ENCODE results near the gene ZFP1.

The ZFP1 gene

DNA sequence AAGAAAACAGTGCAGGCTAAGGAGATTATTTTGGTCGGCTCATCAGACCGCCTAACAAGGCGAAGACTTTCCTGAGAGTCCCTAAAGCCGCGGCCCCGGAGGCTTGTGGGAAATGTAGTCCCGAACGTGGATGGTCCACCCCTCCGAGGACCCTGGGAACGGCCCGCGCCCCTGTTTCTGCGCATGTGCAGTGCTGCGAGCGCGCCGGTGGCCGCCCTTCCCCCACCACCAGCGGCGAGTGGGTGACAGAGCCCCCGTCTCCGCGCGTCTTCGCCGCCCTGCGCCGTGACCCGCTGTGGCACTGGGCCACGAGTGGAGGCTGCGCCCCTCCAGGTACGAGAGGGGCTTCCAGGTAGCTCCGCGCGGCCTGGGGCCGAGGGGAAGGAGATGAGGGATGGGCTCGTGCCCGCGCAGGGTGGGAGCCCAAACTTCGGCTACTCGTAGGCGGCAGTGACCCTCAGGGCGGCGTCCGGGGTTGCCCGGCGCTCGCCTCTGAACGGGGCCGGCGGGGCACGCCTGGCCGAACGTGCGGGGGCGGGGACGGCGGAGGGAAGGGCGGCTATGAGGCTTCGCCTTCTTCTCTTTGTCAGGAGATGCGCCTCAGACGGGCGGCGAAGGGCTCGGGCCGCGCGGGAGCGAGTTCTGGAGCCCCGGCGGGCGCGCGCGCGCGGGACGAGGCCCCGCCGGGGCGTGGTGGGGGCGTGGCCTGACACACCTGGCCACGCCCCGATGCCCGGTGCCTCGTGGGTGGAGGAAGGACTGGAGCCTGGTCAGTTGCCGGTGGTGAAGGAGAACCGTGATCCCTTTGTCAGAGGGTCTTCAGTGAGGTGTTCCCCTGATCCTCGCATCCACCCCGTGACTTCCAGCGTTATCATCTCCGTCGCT, at the start of gene ZFP1:
TSS of gene ZFP1 (plus strand) at position 214 of the 885 bp plus-strand sequence. CDS start 4,428 bp downstream, outside the sequence.
- H3K4me3 Mint-ChIP-seq: peak within 1 kb of the TSS; percentile 93
- peak within 1 kb of the TSS; percentile 88 for H3K27ac Mint-ChIP-seq
- peaks cover 24% of the 10 kb centered on the region for H3K36me3 Mint-ChIP-seq

DNA sequence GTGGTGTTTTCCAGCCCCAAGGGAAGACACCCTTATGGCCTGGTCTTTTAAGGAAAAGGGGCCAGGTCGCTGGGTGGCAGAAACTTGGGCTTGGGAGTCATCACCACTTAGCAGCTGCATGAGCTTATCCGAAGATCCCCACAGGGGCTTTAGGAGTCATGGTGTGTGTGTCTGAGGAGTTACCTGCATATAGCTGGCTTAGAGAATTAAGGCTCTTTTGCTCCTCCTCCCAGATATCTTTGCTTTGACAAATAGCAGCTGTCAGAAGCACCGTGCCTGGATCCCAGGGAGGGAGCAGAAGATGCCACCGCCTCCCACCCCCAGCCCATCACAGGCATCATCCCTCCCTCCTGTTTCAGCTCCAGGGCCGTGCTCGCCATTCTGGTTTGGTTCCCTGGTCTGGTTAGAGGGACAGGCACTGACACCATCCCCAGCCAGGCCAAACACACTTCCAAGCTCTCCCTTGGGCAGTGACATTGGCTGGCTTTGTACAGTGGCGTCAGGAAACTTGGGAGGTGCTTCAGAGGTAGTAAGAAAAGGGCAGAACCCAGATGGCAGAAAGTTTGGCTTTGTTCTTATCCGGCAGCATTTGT, 49.2 kb upstream of the ZFP1 start:
- peak overlapping the region; percentile 20 for H3K4me3 Mint-ChIP-seq
- H3K27me3 Mint-ChIP-seq: no peaks in the 10 kb centered on the region
- peak overlapping the region; percentile 72 for H3K27ac Mint-ChIP-seq
- peaks cover 40% of the 10 kb centered on the region for H3K4me1 Mint-ChIP-seq (ENCODE audit: low read depth)
- H3K9me3 Mint-ChIP-seq (ENCODE audit: low read depth): no peaks in the 10 kb centered on the region
- peaks cover 2% of the 10 kb centered on the region for H3K36me3 Mint-ChIP-seq

More for the DNA sequence above, at the start of gene ZFP1:
- H3K9me3 Mint-ChIP-seq (ENCODE audit: low read depth): peaks cover 18% of the 10 kb centered on the region
- peaks cover 26% of the 10 kb centered on the region for H3K4me1 Mint-ChIP-seq (ENCODE audit: low read depth)
- H3K27me3 Mint-ChIP-seq: no peaks in the 10 kb centered on the region

DNA sequence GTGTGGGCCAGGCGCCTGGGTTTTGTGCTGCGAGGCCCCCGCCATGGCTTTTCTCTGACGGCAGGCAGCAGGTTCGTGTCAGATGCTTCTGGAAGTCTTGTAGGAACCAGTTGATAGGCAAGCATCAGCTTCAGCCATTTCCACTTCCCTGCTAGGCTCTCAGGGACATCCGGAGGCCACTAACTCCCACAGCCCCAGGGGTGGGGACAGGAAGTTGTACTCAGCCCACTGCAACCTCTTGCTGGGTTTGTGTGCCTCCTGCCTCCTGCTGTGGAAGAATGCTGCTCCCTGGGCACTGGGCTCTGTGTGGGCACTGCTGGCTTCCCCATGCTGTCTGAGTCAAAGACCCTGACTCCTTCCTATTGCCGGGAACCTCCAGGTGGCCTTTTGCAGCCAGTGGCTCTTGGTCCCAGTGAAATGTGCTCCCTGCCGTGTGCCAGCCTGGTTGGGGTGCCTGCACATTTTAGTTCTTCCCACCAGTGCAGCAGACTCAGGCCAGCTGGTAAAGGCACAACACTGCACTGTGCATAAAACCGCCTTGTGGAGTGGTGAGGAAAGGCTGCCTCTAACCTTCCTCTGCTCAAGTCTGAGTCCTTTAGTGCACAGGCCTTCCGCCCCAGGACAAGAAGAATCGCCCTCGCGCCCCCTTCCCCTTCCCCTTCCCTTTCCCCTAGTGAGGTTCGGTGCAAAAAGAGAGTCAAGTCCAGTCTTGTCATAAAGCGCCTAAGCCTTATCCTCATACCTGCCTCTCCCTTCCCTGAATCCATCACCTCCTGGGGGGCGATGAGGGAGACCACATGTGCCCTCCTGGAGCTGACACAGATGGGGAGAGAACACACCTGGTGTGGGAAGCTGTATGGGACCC, 48.4 kb upstream of the ZFP1 start:
- Mint-ChIP-seq H3K27ac (peak overlapping the region; percentile 72), H3K4me1 (ENCODE audit: low read depth) (peaks cover 40% of the 10 kb centered on the region), H3K9me3 (ENCODE audit: low read depth) (no peaks in the 10 kb centered on the region), H3K27me3 (no peaks in the 10 kb centered on the region), H3K36me3 (peaks cover 2% of the 10 kb centered on the region), H3K4me3 (no peak overlapping the region)

DNA sequence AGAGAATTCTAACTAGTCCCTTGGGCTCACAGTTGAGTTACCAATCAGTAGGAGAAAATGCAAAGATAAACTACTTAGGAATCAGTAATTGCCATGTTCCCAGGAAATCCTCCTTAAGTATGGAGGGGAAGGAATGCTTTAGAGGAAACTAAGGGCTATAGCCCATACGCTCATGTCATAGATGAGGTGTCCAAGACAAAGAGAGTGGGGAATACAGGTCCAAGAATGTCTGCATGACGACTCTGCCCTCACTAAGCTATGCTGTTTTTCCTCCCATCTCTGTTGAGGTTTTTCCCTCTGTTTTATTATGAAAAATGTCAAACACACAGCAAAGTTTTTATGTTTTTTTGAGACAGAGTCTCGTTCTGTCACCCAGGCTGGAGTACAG, 47.7 kb upstream of the ZFP1 start:
- Mint-ChIP-seq H3K4me3 (no peak overlapping the region), H3K4me1 (ENCODE audit: low read depth) (peaks cover 40% of the 10 kb centered on the region), H3K27me3 (no peaks in the 10 kb centered on the region), H3K36me3 (peaks cover 2% of the 10 kb centered on the region), H3K27ac (peak overlapping the region; percentile 41), H3K9me3 (ENCODE audit: low read depth) (no peaks in the 10 kb centered on the region)

DNA sequence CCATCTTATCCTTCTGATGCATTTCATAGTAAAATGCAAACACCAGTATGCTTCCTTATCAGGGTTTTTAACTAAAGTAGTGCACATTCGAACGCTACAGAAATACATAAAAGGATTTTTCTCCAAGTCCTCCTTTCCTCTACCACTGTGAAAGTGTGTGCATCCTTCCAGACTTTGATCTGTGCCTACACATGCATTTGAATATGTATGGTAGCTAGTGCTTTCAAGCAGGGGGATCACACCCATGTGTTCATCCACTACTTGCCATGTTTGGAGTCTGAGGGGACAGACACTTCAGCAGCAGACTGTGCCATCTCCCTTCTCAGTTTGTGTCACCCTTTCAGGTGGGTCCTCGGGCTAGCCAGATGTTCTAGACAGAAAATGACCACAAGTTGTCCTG, 46.7 kb upstream of the ZFP1 start:
- peaks cover 4% of the 10 kb centered on the region for H3K36me3 Mint-ChIP-seq
- H3K4me3 Mint-ChIP-seq: no peak overlapping the region
- no peaks in the 10 kb centered on the region for H3K27me3 Mint-ChIP-seq
- H3K9me3 Mint-ChIP-seq (ENCODE audit: low read depth): no peaks in the 10 kb centered on the region
- H3K27ac Mint-ChIP-seq: no peak overlapping the region
- peaks cover 37% of the 10 kb centered on the region for H3K4me1 Mint-ChIP-seq (ENCODE audit: low read depth)

DNA sequence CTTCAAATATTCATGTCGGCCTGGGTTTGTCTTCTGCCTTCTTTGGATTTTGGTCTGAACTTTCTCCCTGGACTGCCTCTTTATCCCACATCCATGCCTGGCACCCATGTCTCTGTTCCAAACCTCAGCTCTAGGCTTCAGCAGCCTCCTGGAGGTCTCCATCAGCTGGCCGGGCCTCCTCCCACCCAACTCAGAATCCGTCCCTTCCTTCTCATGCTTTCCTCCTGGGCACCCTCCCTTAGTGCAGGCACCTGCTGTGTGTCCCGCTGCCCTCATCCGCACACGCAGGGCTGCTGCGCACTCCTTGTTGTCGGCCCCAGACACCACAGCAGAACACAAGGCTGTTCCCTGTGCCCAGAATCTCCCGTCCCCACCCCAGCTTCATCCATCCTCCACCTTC, 45.7 kb upstream of the ZFP1 start:
- Mint-ChIP-seq H3K9me3 (ENCODE audit: low read depth) (no peaks in the 10 kb centered on the region), H3K4me1 (ENCODE audit: low read depth) (peaks cover 37% of the 10 kb centered on the region), H3K4me3 (no peak overlapping the region), H3K27me3 (no peaks in the 10 kb centered on the region), H3K27ac (no peak overlapping the region), H3K36me3 (peaks cover 4% of the 10 kb centered on the region)

DNA sequence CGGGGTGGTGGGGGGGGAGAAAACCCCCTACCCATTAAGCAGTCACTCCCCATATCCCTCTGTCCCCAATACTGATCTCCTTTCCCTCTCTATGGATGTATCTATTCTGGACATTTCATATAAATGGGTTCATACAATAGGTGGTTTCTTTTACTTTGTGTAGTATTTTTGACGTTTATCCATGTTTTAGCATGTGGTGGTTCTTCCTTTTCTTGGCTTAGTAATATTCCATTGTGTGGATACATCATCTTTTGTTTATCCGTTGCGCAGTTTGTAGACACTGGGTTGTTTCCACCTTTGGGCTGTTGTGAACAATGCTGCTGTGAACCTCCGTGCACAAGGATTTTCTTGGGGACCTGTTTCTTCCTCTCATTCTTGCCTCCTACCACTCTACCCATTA, 44.3 kb upstream of the ZFP1 start:
- peaks cover 4% of the 10 kb centered on the region for H3K36me3 Mint-ChIP-seq
- H3K4me1 Mint-ChIP-seq (ENCODE audit: low read depth): peaks cover 31% of the 10 kb centered on the region
- H3K27me3 Mint-ChIP-seq: no peaks in the 10 kb centered on the region
- no peak overlapping the region for H3K27ac Mint-ChIP-seq
- no peak overlapping the region for H3K4me3 Mint-ChIP-seq
- no peaks in the 10 kb centered on the region for H3K9me3 Mint-ChIP-seq (ENCODE audit: low read depth)

DNA sequence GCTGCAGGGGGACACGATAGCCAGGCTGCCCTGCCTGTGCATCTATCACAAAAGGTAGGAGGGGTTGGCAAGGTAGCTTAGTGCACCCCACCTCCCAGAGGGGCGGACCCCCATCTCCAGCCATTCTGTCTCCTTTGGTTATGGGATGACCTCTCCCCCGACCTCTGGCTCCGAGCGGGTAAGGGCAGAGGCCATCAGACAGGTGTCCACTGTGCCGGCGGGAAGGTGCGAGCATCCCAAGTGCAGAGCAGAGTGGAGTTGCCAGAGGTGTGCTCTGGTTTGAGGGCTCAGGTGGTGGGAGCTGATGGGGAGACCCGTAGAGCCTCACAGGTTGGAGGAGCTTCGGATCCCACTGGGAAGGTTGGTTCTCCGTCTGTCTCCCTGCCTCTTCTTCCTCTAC, 43.5 kb upstream of the ZFP1 start:
- Mint-ChIP-seq H3K4me3 (no peak overlapping the region), H3K27me3 (no peaks in the 10 kb centered on the region), H3K36me3 (peaks cover 4% of the 10 kb centered on the region), H3K27ac (no peak overlapping the region), H3K4me1 (ENCODE audit: low read depth) (peaks cover 31% of the 10 kb centered on the region), H3K9me3 (ENCODE audit: low read depth) (no peaks in the 10 kb centered on the region)

DNA sequence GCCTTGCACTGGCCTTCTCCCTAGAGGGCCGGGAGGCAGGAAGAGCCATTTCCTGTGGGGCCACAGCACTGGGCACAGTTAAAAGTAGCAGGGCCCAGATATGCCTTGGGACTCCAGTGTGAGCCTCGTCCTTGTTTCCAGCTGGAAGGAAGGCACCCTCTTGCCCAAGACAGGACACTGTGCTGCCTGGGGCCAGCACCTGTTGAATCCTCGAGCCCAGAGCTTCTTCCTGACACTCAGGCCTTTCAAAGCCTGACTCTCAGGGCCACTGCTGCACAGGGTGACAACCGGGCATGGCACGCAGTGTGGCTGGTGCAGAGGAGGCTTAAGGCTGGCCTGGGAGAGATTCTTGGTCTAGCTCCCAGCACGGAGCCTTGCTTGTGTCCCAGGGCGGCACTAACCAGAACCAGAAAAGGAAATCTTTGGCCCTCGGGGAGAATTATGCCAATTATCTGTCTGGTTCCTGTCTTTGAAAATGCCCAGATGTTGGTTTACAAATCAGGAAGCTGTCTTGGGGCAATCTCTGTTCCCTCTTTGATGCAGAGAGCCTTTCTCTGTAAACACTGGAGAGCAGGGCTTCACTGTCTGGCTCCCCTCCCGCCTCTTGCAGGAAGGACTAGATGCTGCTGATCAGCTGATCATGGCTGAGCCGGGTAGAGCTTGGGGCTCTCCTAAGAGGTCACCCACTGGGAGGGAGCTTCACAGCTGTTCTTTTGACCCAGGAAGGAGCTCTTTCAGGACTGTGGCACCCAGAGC, 42.8 kb upstream of the ZFP1 start:
- Mint-ChIP-seq H3K4me3 (no peak overlapping the region), H3K4me1 (ENCODE audit: low read depth) (peaks cover 31% of the 10 kb centered on the region)

DNA sequence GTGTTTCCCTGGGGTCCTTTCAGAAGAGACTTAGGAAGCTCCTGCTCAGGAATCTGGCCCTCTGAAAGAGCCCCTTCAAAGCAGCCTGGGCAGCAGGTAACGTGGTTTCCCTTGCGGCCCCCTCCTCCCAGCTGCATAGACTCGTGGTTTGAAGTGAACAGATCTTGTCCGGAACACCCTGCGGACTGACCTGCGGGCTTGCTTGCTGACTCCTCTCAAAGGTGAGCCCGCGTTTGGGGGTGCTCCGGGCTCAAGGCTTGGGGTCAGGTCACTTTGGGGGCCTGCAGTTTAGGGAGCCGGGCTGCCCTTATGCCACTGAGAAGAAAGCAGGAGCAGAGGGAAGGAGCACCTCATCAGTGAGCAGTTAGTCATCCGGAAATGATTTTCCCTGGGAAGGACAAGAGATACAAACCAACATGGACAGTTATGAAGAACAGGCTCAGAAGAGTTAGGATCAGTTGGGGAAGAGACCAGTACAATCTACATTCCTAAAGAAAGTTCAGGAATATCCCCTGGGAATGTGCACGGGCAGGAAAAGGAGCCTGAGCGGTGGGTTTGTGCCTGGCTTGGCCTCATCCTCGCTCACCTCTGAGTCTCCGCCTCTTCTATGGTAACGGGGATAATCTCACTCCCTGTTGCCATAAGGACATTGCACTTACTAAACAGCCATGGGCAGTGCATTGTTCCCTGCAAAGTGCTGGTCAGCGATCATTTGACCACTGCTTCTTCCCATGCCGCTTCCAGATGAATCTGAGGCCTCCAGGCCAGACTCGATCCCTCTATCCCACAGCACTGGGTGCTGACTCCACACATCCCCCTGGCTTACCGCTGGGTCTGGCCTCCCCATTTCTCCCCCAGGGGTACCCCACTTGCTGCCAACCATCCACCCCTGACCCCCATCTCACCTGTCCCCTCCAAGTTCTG, 41.7 kb upstream of the ZFP1 start:
- H3K27ac Mint-ChIP-seq: no peak overlapping the region
- H3K27me3 Mint-ChIP-seq: peaks cover under 1% of the 10 kb centered on the region
- no peak overlapping the region for H3K4me3 Mint-ChIP-seq
- peaks cover 4% of the 10 kb centered on the region for H3K36me3 Mint-ChIP-seq
- H3K4me1 Mint-ChIP-seq (ENCODE audit: low read depth): peaks cover 34% of the 10 kb centered on the region
- no peaks in the 10 kb centered on the region for H3K9me3 Mint-ChIP-seq (ENCODE audit: low read depth)

More for the DNA sequence above, 42.8 kb upstream of the ZFP1 start:
- no peaks in the 10 kb centered on the region for H3K9me3 Mint-ChIP-seq (ENCODE audit: low read depth)
- no peaks in the 10 kb centered on the region for H3K27me3 Mint-ChIP-seq
- peaks cover 4% of the 10 kb centered on the region for H3K36me3 Mint-ChIP-seq
- no peak overlapping the region for H3K27ac Mint-ChIP-seq

DNA sequence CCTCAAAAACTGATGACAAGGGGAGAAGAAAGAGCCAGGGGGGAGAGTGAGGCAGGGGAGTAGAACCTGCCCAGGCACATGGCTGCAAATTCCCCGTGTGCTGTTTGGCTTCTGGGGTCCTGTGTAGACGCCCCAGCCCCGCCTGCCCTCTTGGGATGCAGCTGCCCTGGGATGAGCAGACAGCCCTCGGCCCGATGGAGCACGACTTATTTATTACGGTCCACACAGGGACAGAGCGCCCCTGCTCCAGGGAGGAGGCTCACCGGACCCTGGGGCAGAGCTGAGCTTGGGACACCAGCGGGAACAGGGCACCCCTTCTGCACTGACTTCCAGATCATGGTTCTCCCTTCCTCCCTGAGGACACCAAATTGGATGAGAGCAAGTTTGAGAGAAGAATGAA, 40.8 kb upstream of the ZFP1 start:
- Mint-ChIP-seq H3K27me3 (peaks cover 4% of the 10 kb centered on the region), H3K4me3 (no peak overlapping the region), H3K27ac (no peak overlapping the region), H3K4me1 (ENCODE audit: low read depth) (peaks cover 30% of the 10 kb centered on the region), H3K36me3 (peaks cover 4% of the 10 kb centered on the region), H3K9me3 (ENCODE audit: low read depth) (no peaks in the 10 kb centered on the region)

DNA sequence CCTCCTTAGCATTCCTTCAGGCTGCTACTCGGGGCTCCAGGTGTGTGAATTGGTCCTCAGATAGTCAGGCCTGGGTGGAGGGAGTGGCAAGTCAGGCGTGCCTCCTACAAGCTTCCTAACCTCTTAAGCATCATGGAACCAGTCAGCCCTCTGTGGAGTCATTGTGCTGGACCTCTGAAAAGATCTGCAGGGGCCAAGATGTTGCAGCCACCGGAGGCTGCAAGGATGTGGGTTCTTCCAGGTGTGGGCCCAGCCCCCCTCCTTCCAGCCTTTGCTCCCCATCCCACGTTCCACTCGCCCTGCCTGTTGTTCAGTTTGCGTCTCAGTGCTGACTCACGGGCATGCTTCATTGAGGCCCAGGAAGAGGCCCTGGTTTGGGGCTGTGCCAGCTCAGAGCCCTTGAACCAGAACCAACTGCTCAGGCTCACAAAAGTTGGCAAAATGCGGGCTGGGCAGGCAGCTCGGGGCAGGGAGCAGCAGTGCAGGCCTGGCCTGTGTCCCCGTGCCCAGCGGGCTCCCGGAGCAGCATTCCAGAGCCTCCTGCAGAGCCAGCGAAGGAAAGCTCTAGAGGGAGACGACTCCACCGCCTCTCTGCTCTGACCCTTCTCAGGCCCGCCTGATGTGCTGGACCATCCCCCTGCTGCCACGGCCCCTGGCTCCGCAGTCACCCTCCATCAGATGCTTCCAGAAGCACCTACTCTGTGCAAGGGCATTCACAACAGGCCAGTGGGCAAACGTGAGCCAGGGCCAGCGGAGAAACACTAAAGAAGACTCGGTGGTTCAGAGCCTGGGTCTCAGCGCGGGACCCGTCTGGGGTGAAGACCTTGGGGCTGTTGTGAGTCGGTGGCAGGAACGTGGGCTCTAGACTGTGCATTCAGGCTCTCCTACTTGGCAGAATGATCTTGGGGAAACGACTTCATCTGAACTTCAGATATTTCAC, 39.3 kb upstream of the ZFP1 start:
- Mint-ChIP-seq H3K4me1 (ENCODE audit: low read depth) (peaks cover 29% of the 10 kb centered on the region), H3K9me3 (ENCODE audit: low read depth) (no peaks in the 10 kb centered on the region), H3K27me3 (peaks cover 4% of the 10 kb centered on the region), H3K4me3 (peak overlapping the region; percentile 69), H3K27ac (peak overlapping the region; percentile 90), H3K36me3 (peaks cover 3% of the 10 kb centered on the region)

All from activated naive CD8-positive, alpha-beta T cell (primary cell).